ENCODE data around the gene RAI1.

RAI1 gene

DNA sequence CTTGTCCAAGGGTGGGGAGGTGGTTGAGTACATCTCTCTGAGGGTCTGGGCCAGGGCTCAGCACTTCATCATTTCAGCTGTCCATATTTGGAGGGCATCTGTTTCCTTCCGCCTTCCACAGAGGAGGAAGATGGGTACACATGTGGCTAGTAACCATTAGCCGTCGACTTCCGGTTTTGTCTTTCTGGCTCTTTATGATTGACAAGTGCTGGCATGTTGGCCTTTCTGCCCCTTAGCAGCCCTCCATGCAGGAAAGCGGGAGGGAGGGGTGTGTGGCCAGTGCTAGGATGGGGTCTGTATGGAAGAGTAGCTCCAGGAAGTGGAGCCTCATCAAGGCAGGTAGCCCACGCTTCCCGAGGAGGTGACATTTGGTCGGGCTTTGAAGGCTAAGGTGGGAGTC, 69.6 kb downstream of the RAI1 start:
- no peak for DNase-seq (ENCODE audit: low read depth)

DNA sequence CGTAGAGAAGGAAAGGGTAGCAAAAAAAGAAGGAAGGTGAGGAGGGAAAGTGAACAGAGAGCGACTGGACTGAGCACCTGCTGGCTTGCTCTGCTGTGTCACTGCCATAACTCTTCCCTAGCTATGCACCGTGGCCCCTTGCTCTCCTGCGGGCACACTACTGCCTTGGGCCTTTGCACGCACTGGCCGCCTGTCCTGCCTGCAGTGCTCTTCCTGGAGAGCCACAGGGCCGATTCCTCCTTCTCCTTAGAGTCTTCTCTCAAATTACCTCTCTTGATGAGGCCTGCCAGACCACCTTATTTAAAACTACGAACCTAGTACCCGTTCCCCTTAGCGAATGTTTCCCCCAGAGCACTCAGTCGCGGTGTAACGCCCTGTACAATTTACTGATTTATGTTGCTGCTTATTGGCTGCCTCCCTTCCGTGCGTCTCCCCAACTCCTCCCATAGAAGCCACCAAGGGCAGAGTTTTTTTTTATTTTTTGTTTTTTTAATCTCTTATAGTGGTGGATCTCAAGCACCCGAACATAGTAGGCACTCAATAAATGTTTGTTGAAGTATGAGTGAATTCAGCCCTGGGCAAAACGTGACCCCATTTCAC, 70.3 kb downstream of the RAI1 start:
- no peak for DNase-seq (ENCODE audit: low read depth)

DNA sequence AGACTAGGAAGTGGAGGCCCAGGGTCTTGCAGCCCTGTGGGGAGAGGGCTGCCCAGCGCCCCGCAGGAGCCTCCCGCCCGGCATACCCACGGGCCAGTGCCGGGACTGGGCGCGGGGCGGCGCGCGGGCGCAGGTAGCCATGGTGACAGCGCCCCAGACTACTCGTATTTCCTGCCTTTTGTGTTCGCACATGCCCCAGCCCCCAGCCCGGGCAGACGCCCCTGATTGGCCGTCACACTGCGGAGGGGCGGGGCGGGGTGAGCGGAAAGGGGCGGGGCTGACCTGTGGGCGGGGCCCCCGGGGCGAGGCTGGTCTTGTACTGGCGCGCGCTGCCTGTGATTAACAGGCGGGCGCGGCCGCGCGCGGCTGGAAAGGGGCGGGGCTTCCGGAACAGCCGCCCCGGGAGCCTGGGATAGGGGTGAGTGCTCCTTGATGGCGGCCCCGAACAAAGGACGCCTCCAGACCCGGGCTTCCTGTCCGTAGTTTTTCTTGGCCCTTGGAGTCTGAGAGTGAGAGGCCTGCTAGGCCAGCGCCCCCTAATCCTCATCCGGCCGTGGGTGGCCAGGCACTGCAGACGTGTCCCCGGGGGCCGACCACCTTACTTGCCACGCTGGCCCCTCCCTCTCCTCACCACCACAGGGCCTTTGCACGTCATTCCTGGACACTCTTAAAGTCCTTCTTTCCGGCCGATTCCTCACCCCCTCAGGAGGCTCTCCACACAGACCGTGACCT, 71.0 kb downstream of the RAI1 start:
- peak; percentile 63 for DNase-seq (ENCODE audit: low read depth)

DNA sequence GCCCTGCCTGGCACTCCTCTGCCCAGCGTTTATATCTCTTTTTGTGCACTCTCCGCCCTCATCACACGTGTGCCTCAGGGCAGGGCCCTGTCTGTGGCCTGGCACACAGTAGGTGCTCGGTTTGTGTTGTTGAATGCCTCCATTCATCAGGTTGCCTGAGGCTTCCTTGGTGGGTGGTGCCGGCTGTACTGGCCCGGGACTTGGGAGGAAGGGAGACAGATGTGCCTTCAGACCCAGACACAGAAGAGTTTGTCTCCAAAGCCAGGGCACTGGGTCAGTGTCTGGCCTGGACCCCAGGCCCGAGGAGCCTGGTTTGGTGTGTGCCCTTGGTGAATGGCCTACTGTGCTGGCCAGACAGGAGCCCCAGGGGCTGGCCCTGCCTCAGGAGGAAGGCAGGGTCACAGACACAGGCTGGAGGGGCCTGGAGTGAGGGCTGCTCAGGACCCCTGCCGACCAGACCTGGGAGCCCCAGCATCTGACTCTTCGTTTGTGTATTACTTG, 71.6 kb downstream of the RAI1 start:
- no peak for DNase-seq (ENCODE audit: low read depth)

DNA sequence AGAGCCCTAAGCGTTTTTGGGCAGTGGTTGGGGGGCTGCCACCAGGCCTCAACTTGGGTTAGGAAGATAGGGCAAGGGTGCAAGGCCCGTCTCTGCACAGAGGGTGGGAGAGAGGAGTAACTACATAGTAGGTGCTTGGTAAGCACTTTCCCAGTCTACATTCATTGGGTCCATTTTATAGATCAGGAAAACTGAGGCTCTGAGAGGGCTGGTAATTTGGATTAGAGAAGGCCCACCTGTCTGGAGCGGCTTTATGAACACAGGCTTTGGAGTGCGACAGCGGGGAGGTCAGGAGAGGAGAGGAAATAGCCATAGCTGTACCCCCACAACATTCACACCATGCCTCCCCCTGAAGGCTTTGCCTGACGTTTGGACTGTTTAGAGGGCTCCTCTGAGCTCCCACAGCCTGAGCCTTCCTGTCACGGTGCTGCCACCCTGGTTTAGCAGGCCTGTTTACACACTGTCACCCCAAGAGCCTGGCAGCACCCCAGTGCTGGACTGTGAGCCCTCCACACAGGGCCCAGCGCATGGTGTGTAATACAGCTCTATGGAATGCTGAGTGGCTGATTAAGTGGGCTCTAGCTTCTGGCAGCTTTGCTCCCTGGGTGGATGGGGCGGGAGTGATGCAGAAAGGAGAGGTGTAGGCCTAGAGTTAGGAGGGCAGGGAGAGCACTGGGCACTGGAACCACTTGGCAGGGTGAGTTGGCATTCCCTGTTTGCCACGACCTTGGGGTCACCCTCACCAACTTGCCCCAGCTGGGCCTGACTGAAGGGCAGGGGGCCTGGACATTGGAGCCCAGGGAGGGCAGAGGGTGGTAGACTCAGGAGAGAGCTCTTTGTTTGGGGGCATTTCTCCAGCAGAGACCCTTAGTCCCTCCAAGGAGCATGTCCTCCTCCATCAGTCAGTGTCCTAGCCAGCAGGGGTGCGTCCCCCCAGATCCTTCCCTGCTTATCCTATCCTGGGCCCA, 73.7 kb downstream of the RAI1 start:
- DNase-seq (ENCODE audit: low read depth): no peak

DNA sequence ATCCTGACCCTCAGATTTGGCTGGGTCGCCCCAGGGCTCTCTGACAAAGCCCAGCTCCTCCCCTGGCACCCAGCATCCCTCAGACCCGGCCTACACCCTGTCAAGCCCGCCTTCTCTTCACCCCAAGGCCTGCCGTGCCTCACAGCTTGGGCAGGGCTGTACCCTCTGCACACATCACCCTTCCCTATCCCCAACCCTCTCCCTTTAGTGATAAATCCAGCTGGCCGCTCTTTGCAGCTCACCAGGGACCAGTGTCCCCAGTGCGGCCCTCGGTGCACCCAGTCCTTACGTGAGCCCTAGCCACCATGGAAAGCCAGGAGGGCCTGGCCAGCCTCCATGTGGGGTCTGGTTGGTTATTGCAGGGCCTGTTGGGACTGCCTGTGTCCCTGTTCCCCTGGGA, 74.5 kb downstream of the RAI1 start:
- DNase-seq (ENCODE audit: low read depth): no peak

DNA sequence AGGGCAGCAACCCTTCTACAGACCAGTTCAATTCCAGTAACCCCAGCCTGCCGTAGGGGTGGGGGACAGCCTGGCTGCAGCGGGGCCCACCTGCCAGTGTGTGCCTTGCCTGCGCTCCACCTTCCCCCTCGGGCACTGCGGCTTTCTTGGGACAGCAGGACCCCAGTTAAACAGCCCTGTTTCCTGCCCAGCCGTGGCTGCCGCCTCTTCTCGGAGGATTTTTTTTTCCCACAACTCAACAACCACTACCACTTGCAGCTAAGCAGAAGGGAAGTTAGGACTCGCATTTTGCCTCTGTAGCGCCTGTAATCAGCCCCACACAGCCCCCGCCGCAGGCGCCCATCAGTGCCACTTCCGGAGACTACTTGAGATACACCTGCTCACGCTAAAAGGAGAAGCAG, 76.1 kb downstream of the RAI1 start:
- no peak for DNase-seq (ENCODE audit: low read depth)

DNA sequence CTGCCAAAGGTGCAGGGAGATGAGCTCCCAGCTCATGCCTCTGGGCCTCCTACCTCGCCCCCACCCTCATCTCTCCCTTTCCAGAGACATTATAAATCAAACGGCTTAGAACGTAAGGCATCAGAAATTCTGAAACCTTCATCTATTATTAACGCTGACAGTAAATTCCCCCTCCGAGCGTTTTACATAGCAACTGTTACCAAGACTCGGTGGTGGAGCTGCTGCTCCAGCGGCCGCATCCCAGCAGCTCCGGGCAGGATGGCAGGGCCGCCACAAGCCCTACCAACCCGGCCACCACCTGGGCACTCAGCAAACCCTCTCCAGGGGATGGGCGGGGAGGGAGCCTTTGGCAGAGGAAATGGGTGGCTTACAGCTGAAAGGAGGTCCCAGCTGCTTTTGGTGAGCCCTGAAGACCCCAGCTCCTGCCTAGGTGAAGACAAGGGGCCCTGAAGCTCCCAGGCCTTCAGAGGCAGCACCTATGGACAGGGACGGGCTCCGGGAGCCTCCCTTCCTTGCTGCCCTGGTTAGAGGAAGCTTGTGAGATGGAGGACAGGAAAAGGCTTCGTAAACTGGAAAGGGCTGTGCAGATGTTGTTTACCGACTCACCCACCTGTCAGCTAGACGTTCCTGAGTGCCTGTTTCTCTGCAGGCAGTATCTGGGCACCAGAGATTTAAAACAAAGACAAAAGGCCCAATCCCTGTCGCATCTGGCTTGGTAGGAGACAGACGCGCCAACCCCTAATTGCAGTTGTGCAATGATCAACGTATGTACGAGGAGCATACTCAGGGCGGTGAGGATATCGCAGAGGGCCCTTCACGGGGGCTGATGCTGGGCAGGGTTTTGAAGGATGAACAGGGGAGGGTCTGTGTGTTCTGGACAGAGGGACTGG, 76.9 kb downstream of the RAI1 start:
- no peak for DNase-seq (ENCODE audit: low read depth)

DNA sequence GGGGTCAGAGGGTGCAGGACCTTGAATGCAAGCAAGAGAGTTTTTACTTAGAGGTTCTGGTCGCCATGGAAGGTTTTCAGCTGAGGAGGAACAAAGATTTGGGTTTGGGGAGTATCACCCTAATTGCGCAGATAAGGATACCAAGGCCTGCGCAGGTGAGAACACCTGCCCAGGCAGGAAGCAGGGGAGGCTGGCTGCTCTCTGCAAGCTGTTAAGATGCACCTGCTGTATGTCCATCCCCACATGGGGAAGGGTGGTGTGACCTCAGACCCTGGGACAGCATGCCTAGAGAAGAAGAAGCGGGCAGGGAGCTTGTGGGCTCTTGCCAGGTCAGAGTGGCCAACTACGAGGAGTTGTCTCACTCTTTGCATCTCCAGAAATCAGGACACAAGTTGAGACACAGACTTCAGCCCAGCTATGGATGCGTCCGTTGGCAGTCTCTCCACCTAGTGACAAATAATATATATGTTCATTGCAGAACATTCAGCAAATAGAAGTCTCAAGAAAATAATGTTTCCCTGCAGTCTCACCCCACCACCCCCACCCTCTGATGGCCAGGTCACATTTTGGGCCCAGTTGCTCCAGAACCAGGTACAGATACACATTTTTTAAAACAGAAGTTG, 77.8 kb downstream of the RAI1 start:
- DNase-seq (ENCODE audit: low read depth): no peak

DNA sequence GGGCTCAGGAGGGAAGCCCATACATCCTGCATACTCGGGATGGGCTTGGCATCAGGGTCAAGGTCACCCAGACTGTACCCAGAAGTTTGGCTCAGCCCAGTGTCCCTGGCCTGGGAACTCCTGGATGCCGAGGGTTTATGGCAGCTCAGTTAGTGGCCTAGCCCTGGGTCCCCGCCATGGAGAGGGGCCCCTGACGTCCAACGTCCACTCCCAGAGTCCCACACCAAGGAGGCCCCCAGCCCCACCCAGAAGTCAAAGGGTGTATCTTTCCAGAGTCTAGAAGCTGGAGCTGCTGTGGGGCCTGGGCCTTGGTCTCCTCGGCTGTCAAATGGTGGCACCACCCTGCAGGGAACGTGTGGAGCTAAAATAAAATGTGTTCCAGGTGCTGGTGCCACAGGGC, 79.1 kb downstream of the RAI1 start:
- no peak for DNase-seq (ENCODE audit: low read depth)

DNA sequence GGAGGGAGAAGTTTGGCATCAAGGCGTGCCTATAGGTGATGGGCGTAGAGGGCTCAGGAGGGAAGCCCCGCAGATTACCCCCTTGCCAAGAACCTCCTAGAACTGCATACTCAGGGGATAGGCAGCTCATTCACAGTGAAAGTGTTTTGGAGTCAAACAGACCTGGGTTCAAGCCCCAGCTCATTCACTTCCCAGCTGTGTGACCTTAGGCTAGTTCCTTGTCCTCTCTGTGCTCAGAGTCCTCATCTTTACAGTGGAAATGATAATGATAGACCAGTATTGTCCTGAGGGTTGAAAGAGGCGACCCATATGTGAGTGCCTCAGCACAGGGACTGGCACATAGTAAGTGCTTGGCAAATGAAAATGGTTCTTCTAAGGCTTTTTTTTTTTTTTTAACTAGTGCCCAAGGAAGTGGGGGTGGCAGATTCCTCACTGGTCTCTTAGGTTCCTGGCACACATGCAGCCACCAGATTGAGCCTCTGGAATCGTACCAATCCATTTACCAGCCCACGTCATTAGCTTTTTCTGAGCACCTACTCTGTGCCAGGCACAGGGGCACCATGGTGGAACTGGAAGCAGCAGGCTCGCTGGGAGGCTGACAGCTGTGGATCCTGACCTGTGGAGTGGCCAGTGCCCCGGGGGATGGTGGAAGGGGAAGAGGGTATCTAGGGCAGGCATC, 79.8 kb downstream of the RAI1 start:
- no peak for DNase-seq (ENCODE audit: low read depth)

DNA sequence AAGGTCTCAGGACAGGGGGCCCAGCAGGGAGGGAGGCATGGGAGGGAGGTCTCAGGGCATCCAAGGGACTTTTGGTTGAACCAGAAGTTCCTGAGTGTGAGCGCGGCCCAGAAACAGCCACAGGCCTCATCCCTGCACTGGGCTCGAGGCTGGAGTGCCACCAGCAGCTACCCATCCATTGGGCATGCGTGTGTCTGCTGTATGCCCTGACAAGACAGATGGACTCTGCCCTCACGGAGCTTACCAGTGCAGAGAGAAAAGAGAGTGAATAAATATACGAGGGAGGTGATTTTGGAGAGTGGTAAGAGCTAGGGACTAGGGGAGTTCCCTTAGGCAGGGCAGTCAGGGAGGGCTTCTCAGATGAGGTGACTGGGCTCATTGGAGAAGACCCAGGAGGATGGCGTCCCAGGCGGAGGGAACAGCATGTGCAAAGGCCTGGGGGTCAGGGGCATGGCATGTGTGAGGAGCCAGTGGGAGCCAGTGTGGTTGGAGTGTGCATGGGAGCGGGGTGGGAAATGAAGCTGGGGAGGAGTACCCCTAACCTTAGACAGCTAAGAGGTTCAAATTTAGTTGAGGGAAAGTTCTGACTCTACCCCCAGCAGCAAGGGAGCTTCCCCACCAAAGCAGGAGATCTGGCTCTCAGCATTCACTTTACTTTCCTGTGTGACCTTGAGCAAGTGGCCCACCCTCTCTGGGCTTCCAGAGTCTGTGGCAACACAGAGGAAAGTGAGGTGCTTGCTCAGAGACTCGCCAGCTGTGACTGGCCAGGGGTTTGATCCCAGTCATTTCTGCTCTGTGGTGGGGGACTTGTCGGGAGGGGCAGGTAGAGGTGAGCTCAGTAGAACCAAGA, 80.9 kb downstream of the RAI1 start:
- no peak for DNase-seq (ENCODE audit: low read depth)

DNA sequence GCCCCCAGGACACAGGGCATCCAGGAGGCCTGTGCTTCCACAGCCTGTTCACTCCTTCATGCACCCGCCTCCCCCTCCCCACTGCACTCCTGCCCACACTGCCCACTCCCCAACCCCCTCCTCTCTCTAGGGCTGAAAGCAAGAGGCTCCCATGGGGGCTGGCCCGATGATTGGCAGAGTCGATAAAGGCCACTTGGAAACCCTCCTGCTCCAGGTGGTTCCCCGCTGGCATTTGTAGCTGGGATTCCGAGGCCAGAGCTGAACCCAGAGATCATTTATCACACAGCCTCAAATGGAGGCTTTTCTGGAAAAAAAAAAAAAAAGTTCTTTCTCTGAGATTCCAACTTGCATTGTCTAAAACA, 81.5 kb downstream of the RAI1 start:
- DNase-seq (ENCODE audit: low read depth): no peak

DNA sequence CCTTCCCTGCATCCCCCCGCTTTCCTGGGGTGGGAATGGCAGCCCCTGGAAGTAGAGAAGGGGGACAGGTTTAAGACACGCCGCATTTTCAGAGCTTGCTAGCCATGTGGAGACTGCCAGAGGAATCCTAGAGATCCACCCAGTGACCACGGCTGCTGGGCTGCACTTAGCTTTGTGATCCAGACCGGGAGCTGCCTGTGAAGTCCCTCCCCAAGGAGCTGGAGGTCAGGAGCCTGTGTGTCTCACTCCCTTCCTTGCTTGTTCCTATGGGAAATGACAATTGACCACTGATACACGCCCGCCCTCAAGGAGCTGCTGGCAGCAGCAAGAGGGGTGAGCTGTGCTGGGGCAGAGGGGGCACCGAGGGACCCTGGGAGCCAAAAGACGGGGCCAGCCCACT, 81.9 kb downstream of the RAI1 start:
- DNase-seq (ENCODE audit: low read depth): no peak

DNA sequence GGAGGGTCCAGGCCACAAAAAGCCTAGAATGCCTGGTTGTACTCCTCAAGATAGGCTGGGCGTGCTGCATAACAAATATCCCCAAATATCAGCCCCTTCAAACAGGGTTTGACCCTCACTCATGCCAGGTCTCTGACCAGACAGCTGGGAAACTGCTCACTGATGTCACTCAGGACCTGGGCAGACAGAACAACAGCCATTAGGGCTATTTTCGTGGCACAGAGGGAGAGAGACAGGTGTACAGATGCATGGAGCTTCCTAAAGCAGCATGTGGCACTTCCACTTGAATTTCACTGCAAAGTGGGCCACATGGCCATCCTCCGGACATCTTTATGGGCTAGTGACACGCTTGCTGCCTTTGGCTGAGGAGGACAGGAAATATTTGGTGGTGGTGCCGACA, 82.5 kb downstream of the RAI1 start:
- DNase-seq (ENCODE audit: low read depth): no peak

DNA sequence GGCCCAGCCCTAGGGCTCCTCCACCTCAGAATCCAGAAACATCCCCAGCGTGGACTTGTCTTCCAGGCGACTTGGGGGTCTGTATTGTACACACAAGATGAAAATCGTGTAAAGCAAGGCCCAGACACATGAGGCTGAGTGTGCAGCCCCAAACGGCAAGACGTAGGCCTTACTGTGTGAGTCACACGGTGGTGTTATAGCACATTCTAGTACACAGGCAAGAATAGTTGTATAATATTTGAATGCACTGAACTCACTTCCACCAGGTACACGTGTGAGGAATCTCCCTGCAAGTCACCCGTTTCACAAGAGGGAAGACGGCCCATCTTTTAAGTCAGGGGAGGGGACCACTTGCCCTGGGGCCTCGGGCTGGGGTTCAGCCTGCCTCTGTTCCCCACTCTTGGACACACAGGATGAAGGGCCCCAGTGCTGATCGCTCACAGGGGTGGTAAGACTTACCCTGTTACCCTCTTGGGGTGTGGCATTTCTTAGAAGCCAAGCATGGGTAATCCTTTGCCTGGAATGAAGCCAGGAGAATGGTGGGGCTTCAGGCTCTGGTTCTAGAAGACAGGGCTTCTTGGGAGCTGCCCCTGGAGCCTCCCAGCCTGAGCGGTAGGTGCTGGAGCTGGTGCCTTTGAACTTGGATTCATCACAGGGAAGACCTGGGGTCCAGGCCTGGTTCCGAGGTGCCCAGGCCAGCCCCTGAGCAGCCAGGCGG, 84.3 kb downstream of the RAI1 start:
- DNase-seq (ENCODE audit: low read depth): no peak

DNA sequence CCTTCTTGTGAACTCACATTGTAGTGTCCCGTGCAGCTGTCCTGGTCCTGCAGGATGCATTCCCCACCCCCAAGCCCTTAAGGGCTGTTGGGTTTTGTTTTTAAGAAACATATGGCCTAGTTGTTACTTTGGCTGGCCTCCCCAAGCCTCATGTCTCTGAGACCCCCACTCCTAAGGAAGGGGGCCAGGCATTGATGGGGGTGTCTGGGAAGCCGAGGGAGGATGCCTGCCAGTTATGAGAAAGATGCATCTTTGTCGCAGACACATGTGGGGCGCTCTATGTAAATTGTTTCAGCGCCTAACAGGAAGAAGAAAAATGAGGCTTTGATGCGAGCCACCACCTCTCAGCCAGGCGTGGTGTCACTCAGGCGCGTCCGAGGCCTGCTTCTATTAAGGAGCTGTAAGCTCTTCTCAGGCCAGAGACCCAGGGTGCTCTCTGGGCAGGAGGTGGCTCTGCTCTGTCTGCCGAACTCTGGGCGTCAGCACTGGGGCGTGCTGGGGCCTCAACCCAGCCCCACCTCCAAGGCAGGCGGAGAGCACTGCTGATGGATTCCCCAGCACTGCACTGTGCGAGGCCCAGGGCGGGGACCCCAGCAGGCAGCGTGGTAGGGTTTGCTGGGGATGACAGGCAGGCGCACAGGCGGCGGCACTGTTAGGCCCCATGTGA, 85.0 kb downstream of the RAI1 start:
- DNase-seq (ENCODE audit: low read depth): no peak

DNA sequence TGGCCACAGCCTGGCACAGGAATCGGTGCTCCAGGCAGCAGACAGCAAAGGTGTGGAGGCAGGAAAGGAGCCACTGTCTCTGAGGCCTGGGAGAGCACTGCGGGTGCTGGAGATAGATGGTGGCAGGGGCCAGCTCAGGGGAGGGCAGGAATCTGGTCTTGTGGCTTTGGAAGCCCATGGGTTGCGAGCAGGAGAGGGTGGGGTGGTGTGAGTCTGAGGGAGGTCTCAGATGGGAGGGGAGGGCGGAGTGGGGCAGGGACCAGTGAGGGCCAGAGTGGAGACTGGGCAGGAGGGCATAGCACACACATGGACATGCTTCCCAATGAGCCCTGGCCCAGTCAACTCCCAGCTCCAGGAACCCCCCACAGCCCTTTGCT, 85.5 kb downstream of the RAI1 start:
- no peak for DNase-seq (ENCODE audit: low read depth)

Data from non-pigmented ciliary epithelial cell (primary cell).